Caco-2 (cell line): Measurements from ENCODE around the gene ZNF2. TPM values are rescaled to one million over a fixed set of nuclear protein-coding genes. Genes with fewer than 3 reads are reported as not detected.

Experiments
- BruUV-seq: library from RNA; stranded (reverse); fragments of 400-500 nt; replicated peaks from 2 replicates; lab custom pipeline; 2021; lab: Mats Ljungman, UMichigan
- CTCF ChIA-PET: fragments of 300-600 bp; sonication (Branson Sonifier 250); formaldehyde crosslinking; loops from one replicate; lab custom pipeline; 2022; ENCODE audit warnings: antibody characterized with exemption; lab: Charles Lee
- POLR2A ChIA-PET: fragments of 300-600 bp; sonication (Branson Sonifier 250); formaldehyde crosslinking; loops from one replicate; lab custom pipeline; 2022; ENCODE audit warnings: antibody characterized with exemption; lab: Charles Lee
- DNase-seq, 2 experiments: peaks; one replicate each; pipeline versions ENCODE4 v3.0.0 to v3.0.0-alpha.2; 2020 to 2022
- H3K27me3 ChIP-seq: replicated peaks from 2 replicates; pipeline ENCODE4 v1.6.0; 2011; ENCODE audit warnings: low read length; ENCODE audit not compliant: control insufficient read depth, insufficient read depth
- H3K36me3 ChIP-seq: 2 replicates; pipeline ENCODE4 v1.5.1; 2011; ENCODE audit warnings: low read length; ENCODE audit not compliant: control insufficient read depth, insufficient read depth
- H3K4me1 ChIP-seq: fragments of 250-450 bp; sonication (Bioruptor Pico); 2 replicates; pipeline ENCODE4 v1.5.1; 2020; ENCODE audit warnings: mild to moderate bottlenecking
- H3K4me3 ChIP-seq: 2 replicates; pipeline ENCODE4 v1.5.1; 2011; ENCODE audit warnings: low read depth, mild to moderate bottlenecking, control low read depth, low read length
- H3K9me3 ChIP-seq: fragments of 250-450 bp; sonication (Bioruptor Pico); 2 replicates; pipeline ENCODE4 v1.5.1; 2020; ENCODE audit warnings: mild to moderate bottlenecking, moderate library complexity
- H3K27ac Mint-ChIP-seq: one replicate; pipeline ENCODE4 v1.8.0; 2022; ENCODE audit warnings: mixed read lengths; ENCODE audit not compliant: unreplicated experiment
- H3K27me3 Mint-ChIP-seq: one replicate; pipeline ENCODE4 v1.8.0; 2022; ENCODE audit warnings: mixed read lengths; ENCODE audit not compliant: insufficient read depth, unreplicated experiment
- H3K36me3 Mint-ChIP-seq: one replicate; pipeline ENCODE4 v1.8.0; 2022; ENCODE audit warnings: mild to moderate bottlenecking, mixed read lengths; ENCODE audit not compliant: insufficient read depth, unreplicated experiment
- H3K4me1 Mint-ChIP-seq: one replicate; pipeline ENCODE4 v1.8.0; 2022; ENCODE audit warnings: low read depth, mixed read lengths; ENCODE audit not compliant: unreplicated experiment
- H3K4me3 Mint-ChIP-seq: one replicate; pipeline ENCODE4 v1.8.0; 2022; ENCODE audit warnings: mild to moderate bottlenecking, moderate library complexity, mixed read lengths; ENCODE audit not compliant: unreplicated experiment
- H3K9me3 Mint-ChIP-seq: one replicate; pipeline ENCODE4 v1.8.0; 2022; ENCODE audit warnings: mixed read lengths; ENCODE audit not compliant: unreplicated experiment
- intact Hi-C: fragments of 100-400 bp; cut with micrococcal nuclease; formaldehyde crosslinking; loops from one replicate; pipeline ENCODE4 v1.10.0; 2022; ENCODE audit not compliant: unreplicated experiment
- total RNA-seq: library from RNA; stranded (reverse); gene quantifications from 2 replicates; pipeline ENCODE4 v1.2.3, GENCODE V29; 2022
- TF ChIP-seq, protein P1 (sequence below), 2 experiments: fragments of 200-600 bp in 1 of 2; IDR thresholded peaks; 1 replicate in 1 of 2; 2 replicates in 1 of 2; pipeline versions ENCODE4 v1.5.1 to v1.8.0; 2011 to 2022; ENCODE audit warnings: antibody characterized with exemption in 1 of 2, control low read depth in 1 of 2, inconsistent platforms in 1 of 2, low read depth in 1 of 2, low read length in 1 of 2, mild to moderate bottlenecking in 1 of 2, moderate library complexity in 1 of 2; ENCODE audit not compliant: insufficient read depth in 1 of 2, severe bottlenecking in 1 of 2, unreplicated experiment in 1 of 2

ZNF2 gene
- total RNA-seq, 1 experiment from 2014 or later, result 3.8 TPM

DNA sequence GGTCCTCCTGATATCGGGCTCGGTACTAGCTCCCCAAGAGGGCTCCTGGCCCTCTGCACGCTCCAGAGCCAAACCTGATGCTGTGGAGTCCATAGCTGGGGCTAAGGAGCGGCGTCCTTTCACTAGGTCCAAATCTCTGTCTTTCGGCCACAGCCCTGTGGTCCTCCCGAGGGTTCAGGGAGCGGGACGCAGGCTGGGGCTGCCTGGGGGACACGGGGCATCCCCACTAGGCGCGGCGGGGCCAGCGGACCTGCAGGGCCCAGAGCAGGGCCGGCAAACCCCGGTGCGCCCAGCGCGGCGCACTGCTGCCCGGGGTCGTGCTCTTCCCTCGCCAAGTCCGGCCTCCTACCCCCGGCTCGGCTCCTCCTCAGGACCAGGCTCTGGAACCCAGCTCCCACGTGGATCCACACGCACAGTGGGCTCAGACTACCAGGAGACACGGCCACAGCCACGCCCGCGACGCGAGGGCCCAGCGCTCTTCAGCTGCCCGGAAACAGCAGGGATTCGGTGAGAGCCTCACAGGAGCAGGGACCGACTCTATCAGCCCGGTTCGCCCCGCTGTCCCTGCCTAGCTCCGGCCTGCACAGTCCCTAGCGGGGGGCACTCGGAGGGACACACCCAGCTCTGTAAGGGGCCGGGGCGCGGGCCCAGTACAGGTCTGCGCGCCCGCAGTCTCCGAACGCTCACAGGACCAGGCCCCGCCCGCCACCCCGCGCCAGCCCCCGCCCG lies 6.6 kb upstream of the ZNF2 start:
- H3K4me1 Mint-ChIP-seq, result peaks cover 8% of the 10 kb centered on the region
- peak; percentile 54 to 57 for DNase-seq
- ChIA-PET CTCF (interaction anchor here (1.0 kb wide), 1 partner anchor 73 kb away, joined by 3 read pairs; no protein-coding TSS in a partner anchor), POLR2A (no interaction called here)
- H3K4me3 Mint-ChIP-seq, result peak overlapping the region; percentile 85
- intact Hi-C loops, result loop anchor here (1.0 kb wide), 1 partner anchor 37 kb away; no protein-coding TSS in a partner anchor
- no peaks in the 10 kb centered on the region for H3K9me3 Mint-ChIP-seq
- Histone ChIP-seq H3K27me3 (no peaks in the 10 kb centered on the region), H3K9me3 (0 out of 2 replicates have a peak, but pooled peaks cover 8% of the 10 kb centered on the region), H3K36me3 (no peaks in the 10 kb centered on the region; the same call in 1 of the 2 replicates), H3K4me3 (peak overlapping the region; percentile 76), H3K4me1 (0 out of 2 replicates have a peak, but pooled peaks cover 6% of the 10 kb centered on the region)
- TF ChIP-seq, protein P1, sequence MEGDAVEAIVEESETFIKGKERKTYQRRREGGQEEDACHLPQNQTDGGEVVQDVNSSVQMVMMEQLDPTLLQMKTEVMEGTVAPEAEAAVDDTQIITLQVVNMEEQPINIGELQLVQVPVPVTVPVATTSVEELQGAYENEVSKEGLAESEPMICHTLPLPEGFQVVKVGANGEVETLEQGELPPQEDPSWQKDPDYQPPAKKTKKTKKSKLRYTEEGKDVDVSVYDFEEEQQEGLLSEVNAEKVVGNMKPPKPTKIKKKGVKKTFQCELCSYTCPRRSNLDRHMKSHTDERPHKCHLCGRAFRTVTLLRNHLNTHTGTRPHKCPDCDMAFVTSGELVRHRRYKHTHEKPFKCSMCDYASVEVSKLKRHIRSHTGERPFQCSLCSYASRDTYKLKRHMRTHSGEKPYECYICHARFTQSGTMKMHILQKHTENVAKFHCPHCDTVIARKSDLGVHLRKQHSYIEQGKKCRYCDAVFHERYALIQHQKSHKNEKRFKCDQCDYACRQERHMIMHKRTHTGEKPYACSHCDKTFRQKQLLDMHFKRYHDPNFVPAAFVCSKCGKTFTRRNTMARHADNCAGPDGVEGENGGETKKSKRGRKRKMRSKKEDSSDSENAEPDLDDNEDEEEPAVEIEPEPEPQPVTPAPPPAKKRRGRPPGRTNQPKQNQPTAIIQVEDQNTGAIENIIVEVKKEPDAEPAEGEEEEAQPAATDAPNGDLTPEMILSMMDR (IDR thresholded peaks at IDR 0.05; ENCODE audit: insufficient read depth in 1 of 2, low read depth in 1 of 2, low read length in 1 of 2, severe bottlenecking in 1 of 2, unreplicated experiment in 1 of 2), result no peak
- no peaks in the 10 kb centered on the region for H3K27me3 Mint-ChIP-seq
- BruUV-seq, result no TSS peak
- no peak overlapping the region for H3K27ac Mint-ChIP-seq
- H3K36me3 Mint-ChIP-seq, result peaks cover 16% of the 10 kb centered on the region

DNA sequence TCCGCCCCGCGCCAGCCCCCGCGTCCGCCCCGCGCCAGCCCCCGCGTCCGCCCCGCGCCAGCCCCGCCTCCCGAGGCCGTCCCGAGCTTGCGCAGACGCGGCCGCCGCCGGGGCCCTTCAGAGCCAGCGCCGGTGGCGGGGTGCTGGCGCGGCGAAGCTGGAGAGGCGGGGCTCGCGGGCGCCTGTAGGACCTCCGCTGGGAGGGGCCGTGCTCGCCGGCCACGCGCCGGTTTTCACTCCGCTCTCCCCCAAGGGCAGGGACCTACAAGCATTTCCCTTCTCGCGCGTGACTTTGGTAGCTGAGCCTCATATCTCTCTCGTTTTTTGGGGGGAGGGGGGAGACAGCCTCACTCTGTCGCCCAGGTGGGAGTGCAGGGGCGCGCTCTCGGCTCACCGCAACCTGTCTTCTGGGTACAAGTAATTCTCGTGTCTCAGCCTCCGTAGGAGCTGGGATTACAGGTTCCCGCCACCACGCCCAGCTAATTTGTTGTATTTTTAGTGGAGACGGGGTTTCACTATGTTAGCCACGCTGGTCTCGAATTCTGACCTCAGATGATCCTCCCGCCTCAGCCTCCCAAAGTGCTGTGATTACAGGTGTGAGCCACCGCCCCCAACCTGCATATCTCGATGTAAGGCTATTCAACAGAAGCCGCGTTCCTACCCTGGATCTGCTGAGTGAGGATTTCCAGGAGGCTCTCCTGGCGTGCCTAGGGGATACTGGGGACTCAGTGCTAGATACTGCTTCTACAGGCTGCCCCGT lies 5.7 kb upstream of the ZNF2 start, which contains the start of gene ZNF514:
Gene ZNF514 (minus strand): TSS at position 159 of the 760 bp plus-strand sequence. CDS start 6,595 bp downstream, outside the sequence.
- H3K4me1 Mint-ChIP-seq, result peaks cover 8% of the 10 kb centered on the region
- peak within 1 kb of the TSS; percentile 71 for H3K27ac Mint-ChIP-seq
- H3K4me3 Mint-ChIP-seq, result peak within 1 kb of the TSS; percentile 85
- no peaks in the 10 kb centered on the region for H3K9me3 Mint-ChIP-seq
- peak; percentile 72 to 85 for DNase-seq
- H3K36me3 Mint-ChIP-seq, result peaks cover 15% of the 10 kb centered on the region
- CTCF ChIA-PET, result interaction anchor here (1.0 kb wide), 1 partner anchor 72 kb away, joined by 3 read pairs; no protein-coding TSS in a partner anchor
- no peaks in the 10 kb centered on the region for H3K27me3 Mint-ChIP-seq
- TF ChIP-seq, protein P1 (IDR thresholded peaks at IDR 0.05; ENCODE audit: insufficient read depth in 1 of 2, low read depth in 1 of 2, low read length in 1 of 2, severe bottlenecking in 1 of 2, unreplicated experiment in 1 of 2), result no peak
- intact Hi-C loops, result loop anchor here (1.0 kb wide), 1 partner anchor 38 kb away; no protein-coding TSS in a partner anchor
- H3K4me1 ChIP-seq, result 0 out of 2 replicates have a peak, but pooled peaks cover 6% of the 10 kb centered on the region
- POLR2A ChIA-PET, result no interaction called here
- peak within 1 kb of the TSS; percentile 76 for H3K4me3 ChIP-seq
- no peaks in the 10 kb centered on the region for H3K27me3 ChIP-seq
- 0 out of 2 replicates have a peak, but pooled peaks cover 12% of the 10 kb centered on the region for H3K9me3 ChIP-seq
- no TSS peak for BruUV-seq
- no peaks in the 10 kb centered on the region; the same call in 1 of the 2 replicates for H3K36me3 ChIP-seq

DNA sequence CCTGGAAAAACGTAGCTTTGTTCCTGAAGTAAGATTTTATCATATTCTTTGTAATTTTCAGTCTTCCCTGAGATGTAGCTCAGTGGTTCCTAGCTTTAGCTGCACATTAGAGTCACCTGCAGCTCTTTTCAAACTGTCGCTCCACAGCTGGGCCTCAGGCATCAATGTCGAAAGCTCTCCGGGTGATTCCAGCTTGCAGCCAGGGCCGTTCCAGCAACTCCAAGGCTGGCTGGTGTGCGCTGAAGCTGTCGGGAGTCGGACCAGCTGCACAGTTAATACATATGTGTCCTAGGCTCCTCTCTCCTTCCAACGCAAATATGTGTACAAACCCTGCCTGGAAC lies 609 bp upstream of the ZNF2 start:
- Mint-ChIP-seq H3K27me3 (no peaks in the 10 kb centered on the region), H3K9me3 (no peaks in the 10 kb centered on the region), H3K4me3 (peak overlapping the region; percentile 95), H3K36me3 (peaks cover 10% of the 10 kb centered on the region), H3K27ac (peak overlapping the region; percentile 97), H3K4me1 (peaks cover 7% of the 10 kb centered on the region)
- ChIA-PET CTCF (interaction anchor here (0.6 to 1.2 kb wide), 3 partner anchors 44 to 89 kb away, joined by 3 to 7 read pairs (median 3); partner anchors contain the start of gene MRPS5), POLR2A (interaction anchor here (1.0 kb wide), 1 partner anchor 43 kb away, joined by 4 read pairs; no protein-coding TSS in a partner anchor)
- BruUV-seq, result TSS peak; percentile 89
- H3K4me3 ChIP-seq, result peak overlapping the region; percentile 89
- TF ChIP-seq, protein P1 (IDR thresholded peaks at IDR 0.05; ENCODE audit: insufficient read depth in 1 of 2, low read depth in 1 of 2, low read length in 1 of 2, severe bottlenecking in 1 of 2, unreplicated experiment in 1 of 2), result no peak
- H3K36me3 ChIP-seq, result no peaks in the 10 kb centered on the region
- intact Hi-C loops, result loop anchor here (1.0 to 2.0 kb wide), 3 partner anchors 42 to 88 kb away; partner anchors contain the start of gene ZNF892
- no peak for DNase-seq
- 0 out of 2 replicates have a peak, but pooled peaks cover 3% of the 10 kb centered on the region for H3K4me1 ChIP-seq
- H3K9me3 ChIP-seq, result 0 out of 2 replicates have a peak, but pooled peaks cover 5% of the 10 kb centered on the region
- H3K27me3 ChIP-seq, result no peaks in the 10 kb centered on the region
